ENCODE results near the gene BANF1.

DNA sequence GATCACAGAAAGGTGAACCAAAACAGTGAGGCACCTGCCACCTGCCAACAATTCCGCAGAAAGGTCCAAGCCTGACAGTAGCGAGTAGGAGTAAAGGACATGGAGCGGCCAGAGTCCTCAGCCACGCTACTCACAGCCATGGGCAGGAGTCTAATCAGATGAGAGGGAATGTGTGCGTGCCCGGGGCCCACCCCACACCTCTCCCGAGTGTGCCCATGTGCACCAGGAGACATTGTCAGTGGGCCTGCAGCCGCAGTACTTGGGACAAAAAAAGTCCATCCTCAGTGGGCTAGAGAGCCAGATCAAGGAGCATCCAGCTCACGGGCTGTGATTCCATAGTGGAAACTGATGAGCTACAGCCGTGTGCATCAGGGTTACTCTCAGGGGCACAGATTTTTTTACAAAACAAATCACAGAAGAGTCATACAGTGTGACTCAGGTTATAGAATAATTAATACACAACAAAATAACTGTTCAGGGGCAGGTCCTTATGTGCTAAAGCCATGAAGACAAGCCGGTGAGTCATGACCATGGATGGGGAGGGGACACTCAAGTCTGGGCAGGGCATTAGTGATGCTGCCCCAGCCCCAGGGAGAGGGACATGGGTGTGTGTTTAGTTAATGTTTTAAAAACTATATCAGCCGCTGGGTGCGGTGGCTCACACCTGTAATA, 28.7 kb upstream of the BANF1 start:
- TF ChIP-seq, protein P1, sequence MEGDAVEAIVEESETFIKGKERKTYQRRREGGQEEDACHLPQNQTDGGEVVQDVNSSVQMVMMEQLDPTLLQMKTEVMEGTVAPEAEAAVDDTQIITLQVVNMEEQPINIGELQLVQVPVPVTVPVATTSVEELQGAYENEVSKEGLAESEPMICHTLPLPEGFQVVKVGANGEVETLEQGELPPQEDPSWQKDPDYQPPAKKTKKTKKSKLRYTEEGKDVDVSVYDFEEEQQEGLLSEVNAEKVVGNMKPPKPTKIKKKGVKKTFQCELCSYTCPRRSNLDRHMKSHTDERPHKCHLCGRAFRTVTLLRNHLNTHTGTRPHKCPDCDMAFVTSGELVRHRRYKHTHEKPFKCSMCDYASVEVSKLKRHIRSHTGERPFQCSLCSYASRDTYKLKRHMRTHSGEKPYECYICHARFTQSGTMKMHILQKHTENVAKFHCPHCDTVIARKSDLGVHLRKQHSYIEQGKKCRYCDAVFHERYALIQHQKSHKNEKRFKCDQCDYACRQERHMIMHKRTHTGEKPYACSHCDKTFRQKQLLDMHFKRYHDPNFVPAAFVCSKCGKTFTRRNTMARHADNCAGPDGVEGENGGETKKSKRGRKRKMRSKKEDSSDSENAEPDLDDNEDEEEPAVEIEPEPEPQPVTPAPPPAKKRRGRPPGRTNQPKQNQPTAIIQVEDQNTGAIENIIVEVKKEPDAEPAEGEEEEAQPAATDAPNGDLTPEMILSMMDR (IDR thresholded peaks at IDR 0.05), result no peak
- no peak for TF ChIP-seq POLR2A (IDR thresholded peaks at IDR 0.05)

Measured in uterus (tissue), 2 donors.